SU-DHL-6 (cell line): ENCODE data around the gene TMEM178B.

Experiments used
- H2AFZ ChIP-seq: fragments of 200-600 bp; sonication (generic); 2 replicates; pipeline ENCODE4 v1.6.1; 2014; ENCODE audit warnings: low read depth, mild to moderate bottlenecking, moderate library complexity, mixed read lengths, antibody characterized with exemption, low read length; ENCODE audit not compliant: severe bottlenecking
- H3F3A ChIP-seq: fragments of 200-600 bp; shearing (Covaris generic); 2 replicates; pipeline ENCODE4 v1.6.0; 2016; ENCODE audit warnings: antibody characterized with exemption, mild to moderate bottlenecking; ENCODE audit not compliant: insufficient read depth
- H3K27ac ChIP-seq: fragments of 200-600 bp; sonication (generic); 2 replicates; pipeline ENCODE4 v1.5.1; 2016; ENCODE audit warnings: low read depth, mild to moderate bottlenecking, low read length, moderate library complexity, mixed read lengths
- H3K27me3 ChIP-seq: fragments of 200-600 bp; sonication (generic), shearing (Covaris generic); 2 replicates; pipeline ENCODE4 v1.6.0; 2014; ENCODE audit warnings: mild to moderate bottlenecking, low read length
- H3K36me3 ChIP-seq: fragments of 200-600 bp; sonication (generic); 2 replicates; pipeline ENCODE4 v1.6.1; 2014; ENCODE audit warnings: mild to moderate bottlenecking, low read length, mixed read lengths
- H3K4me2 ChIP-seq: fragments of 300-600, 200-600 bp; shearing (Covaris generic), sonication (generic); 2 replicates; pipeline ENCODE4 v1.6.0; 2014; ENCODE audit warnings: low read length, low read depth, mild to moderate bottlenecking; ENCODE audit not compliant: poor library complexity, severe bottlenecking
- H3K4me3 ChIP-seq: fragments of 200-600 bp; sonication (generic); 2 replicates; pipeline ENCODE4 v1.5.1; 2014; ENCODE audit warnings: antibody characterized with exemption, low read length, mild to moderate bottlenecking, mixed read lengths; ENCODE audit not compliant: insufficient read depth, poor library complexity, severe bottlenecking
- H3K79me2 ChIP-seq: fragments of 200-600 bp; sonication (generic); 2 replicates; pipeline ENCODE4 v1.6.1; 2014; ENCODE audit warnings: mild to moderate bottlenecking, low read length, moderate library complexity; ENCODE audit not compliant: insufficient read depth
- H3K9ac ChIP-seq: fragments of 200-600 bp; sonication (generic); 2 replicates; pipeline ENCODE4 v1.7.0; 2014; ENCODE audit warnings: mild to moderate bottlenecking, low read length
- H3K9me2 ChIP-seq: fragments of 200-600 bp; sonication (generic); replicated peaks from 2 replicates; pipeline ENCODE4 v1.6.1; 2014; ENCODE audit warnings: low read length; ENCODE audit not compliant: insufficient read depth
- H3K9me3 ChIP-seq: fragments of 200-600 bp; sonication (generic); 2 replicates; pipeline ENCODE4 v1.6.1; 2014; ENCODE audit warnings: low read length, mixed read lengths; ENCODE audit not compliant: insufficient read depth
- H4K20me1 ChIP-seq: fragments of 200-600 bp; sonication (generic); 2 replicates; pipeline ENCODE4 v1.6.1; 2014; ENCODE audit warnings: low read depth, mild to moderate bottlenecking, antibody characterized with exemption, low read length, moderate library complexity, mixed read lengths
- EZH2phosphoT487 ChIP-seq: fragments of 200-600 bp; sonication (generic), shearing (Covaris generic); conservative IDR thresholded peaks from 2 replicates; pipeline ENCODE4 v1.6.1; 2018; ENCODE audit warnings: mild to moderate bottlenecking, antibody characterized with exemption, low read length, moderate library complexity, mixed read lengths
- TF ChIP-seq, protein P1 (sequence below): fragments of 200-600 bp; sonication (generic); IDR thresholded peaks from one replicate; pipeline ENCODE4 v1.5.1; 2017; ENCODE audit warnings: antibody characterized with exemption, mild to moderate bottlenecking, low read length, moderate library complexity; ENCODE audit not compliant: insufficient read depth, poor library complexity, severe bottlenecking

The TMEM178B gene

DNA sequence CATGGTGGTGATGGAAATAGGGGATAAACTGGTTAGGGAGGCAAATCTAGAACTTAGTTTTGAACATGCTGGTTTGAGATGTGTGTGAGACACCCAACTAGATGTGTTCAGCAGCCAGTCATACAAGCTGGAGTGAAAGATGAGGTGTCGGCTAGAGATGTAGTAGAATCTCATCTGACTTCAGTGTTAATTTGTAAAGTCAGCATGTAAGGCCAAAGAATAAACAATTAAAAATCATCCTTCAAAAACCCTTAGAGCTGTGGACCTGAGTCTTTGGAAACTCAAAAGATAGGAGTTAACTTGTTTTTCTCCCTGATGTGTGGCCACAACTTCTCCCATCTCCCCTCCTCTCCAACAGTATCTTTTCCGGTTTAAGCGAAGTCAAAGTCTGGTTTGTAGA, 454.5 kb downstream of the TMEM178B start:
- Histone ChIP-seq H3K4me3 (no peak overlapping the region), H3K4me2 (no peak overlapping the region), H2AFZ (no peak overlapping the region), H3K36me3 (no peaks in the 10 kb centered on the region), H3K9me2 (no peaks in the 10 kb centered on the region), H3K27me3 (no peaks in the 10 kb centered on the region), H3K27ac (no peak overlapping the region), H3K9me3 (no peaks in the 10 kb centered on the region), H3K9ac (no peak overlapping the region), H3F3A (no peaks in the 10 kb centered on the region), H4K20me1 (no peaks in the 10 kb centered on the region), H3K79me2 (no peaks in the 10 kb centered on the region)
- no peak for TF ChIP-seq EZH2phosphoT487
- TF ChIP-seq, protein P1, sequence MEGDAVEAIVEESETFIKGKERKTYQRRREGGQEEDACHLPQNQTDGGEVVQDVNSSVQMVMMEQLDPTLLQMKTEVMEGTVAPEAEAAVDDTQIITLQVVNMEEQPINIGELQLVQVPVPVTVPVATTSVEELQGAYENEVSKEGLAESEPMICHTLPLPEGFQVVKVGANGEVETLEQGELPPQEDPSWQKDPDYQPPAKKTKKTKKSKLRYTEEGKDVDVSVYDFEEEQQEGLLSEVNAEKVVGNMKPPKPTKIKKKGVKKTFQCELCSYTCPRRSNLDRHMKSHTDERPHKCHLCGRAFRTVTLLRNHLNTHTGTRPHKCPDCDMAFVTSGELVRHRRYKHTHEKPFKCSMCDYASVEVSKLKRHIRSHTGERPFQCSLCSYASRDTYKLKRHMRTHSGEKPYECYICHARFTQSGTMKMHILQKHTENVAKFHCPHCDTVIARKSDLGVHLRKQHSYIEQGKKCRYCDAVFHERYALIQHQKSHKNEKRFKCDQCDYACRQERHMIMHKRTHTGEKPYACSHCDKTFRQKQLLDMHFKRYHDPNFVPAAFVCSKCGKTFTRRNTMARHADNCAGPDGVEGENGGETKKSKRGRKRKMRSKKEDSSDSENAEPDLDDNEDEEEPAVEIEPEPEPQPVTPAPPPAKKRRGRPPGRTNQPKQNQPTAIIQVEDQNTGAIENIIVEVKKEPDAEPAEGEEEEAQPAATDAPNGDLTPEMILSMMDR = no peak
